Sigmoid colon (tissue), 4 donors: ENCODE results near the gene HAPLN3.

Experiments used
- POLR2AphosphoS5 ChIP-seq, 4 donors: sonication (generic); formaldehyde crosslinking; IDR thresholded peaks; one replicate each; pipeline ENCODE4 v1.6.1; 2017; ENCODE audit warnings: antibody characterized with exemption in 4 of 4
- TF ChIP-seq, protein P1 (sequence below), 4 experiments: fragments of 450-650 bp in 3 of 4; fragments of 200-600 bp in 1 of 4; IDR thresholded peaks; one replicate each; pipeline ENCODE4 v1.5.1; 2016 to 2019; ENCODE audit warnings: antibody characterized with exemption in 4 of 4, mild to moderate bottlenecking in 3 of 4, moderate library complexity in 2 of 4

DNA sequence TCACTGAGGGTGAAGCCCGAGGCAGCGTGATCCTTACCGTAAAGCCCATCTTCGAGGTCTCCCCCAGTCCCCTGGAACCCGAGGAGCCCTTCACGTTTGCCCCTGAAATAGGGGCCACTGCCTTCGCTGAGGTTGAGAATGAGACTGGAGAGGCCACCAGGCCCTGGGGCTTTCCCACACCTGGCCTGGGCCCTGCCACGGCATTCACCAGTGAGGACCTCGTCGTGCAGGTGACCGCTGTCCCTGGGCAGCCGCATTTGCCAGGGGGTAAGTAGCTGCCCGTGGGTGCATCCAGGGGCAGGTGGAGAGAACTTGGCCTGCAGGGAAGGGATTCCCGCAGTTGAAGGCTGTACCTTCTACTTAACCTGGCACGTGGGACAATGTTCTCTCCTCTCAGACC, 49.7 kb downstream of the HAPLN3 start:
- TF ChIP-seq, protein P1, sequence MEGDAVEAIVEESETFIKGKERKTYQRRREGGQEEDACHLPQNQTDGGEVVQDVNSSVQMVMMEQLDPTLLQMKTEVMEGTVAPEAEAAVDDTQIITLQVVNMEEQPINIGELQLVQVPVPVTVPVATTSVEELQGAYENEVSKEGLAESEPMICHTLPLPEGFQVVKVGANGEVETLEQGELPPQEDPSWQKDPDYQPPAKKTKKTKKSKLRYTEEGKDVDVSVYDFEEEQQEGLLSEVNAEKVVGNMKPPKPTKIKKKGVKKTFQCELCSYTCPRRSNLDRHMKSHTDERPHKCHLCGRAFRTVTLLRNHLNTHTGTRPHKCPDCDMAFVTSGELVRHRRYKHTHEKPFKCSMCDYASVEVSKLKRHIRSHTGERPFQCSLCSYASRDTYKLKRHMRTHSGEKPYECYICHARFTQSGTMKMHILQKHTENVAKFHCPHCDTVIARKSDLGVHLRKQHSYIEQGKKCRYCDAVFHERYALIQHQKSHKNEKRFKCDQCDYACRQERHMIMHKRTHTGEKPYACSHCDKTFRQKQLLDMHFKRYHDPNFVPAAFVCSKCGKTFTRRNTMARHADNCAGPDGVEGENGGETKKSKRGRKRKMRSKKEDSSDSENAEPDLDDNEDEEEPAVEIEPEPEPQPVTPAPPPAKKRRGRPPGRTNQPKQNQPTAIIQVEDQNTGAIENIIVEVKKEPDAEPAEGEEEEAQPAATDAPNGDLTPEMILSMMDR (IDR thresholded peaks at IDR 0.05): no peak
- no peak for TF ChIP-seq POLR2AphosphoS5 (IDR thresholded peaks at IDR 0.05)
